ENCODE data around the gene OR11A1. TPM values are rescaled to one million over a fixed set of nuclear protein-coding genes. Genes with fewer than 3 reads are reported as not detected.

The OR11A1 gene, protein sequence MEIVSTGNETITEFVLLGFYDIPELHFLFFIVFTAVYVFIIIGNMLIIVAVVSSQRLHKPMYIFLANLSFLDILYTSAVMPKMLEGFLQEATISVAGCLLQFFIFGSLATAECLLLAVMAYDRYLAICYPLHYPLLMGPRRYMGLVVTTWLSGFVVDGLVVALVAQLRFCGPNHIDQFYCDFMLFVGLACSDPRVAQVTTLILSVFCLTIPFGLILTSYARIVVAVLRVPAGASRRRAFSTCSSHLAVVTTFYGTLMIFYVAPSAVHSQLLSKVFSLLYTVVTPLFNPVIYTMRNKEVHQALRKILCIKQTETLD
- polyA plus RNA-seq (2012; rRNA removed): not detected in 2 replicates
- polyA plus RNA-seq (2012; cell fraction: cytosol; rRNA removed): not detected in 2 replicates
- polyA plus RNA-seq (2012; cell fraction: nucleus; rRNA removed): not detected in 2 replicates

DNA sequence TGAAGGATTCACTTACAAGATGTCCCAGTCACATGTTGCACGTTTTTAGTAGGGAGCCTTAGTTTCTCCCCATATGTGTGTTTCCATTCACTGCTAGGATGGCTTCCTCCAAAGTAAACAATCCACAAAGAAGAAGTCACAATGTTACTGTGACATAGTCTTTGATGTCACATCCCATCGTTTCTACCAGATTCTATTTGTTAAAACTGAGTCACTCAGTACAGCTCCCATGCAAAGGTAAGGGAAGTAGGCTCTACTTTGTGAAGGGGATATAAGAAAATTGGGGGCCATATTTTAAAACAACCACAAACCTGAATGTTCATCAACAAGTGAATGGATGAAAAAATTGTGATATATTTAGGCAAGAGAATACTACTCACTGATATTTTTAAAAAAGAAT is at the start of gene OR11A1, which contains the start of gene OR2H1:
TSS of gene OR11A1 (minus strand) at position 101 of the 400 bp plus-strand sequence. CDS start 29,430 bp downstream, outside the sequence.
TSS of gene OR2H1 (plus strand) at position 185 of the 400 bp plus-strand sequence. CDS start 4,615 bp downstream, outside the sequence.
- no peaks in the 10 kb centered on the region for H3K36me3 ChIP-seq (replicated peaks in 1 of 2; ENCODE audit: control insufficient read depth in 1 of 2, insufficient read depth in 2 of 2, low read length in 1 of 2)
- H3K9ac ChIP-seq: no peak within 1 kb of the TSS
- CTCF ChIA-PET: no interaction called here
- H3K4me1 ChIP-seq (ENCODE audit: control insufficient read depth in 1 of 2, insufficient read depth in 2 of 2, low read depth in 1 of 2, low read length in 1 of 2): no peaks in the 10 kb centered on the region
- H3F3A ChIP-seq (replicated peaks; ENCODE audit: insufficient read depth): no peaks in the 10 kb centered on the region
- H3K79me2 ChIP-seq (ENCODE audit: insufficient read depth): no peaks in the 10 kb centered on the region
- no peak within 1 kb of the TSS for H3K4me3 ChIP-seq (ENCODE audit: low read depth in 2 of 2, low read length in 1 of 2)
- H3K9me2 ChIP-seq: no peaks in the 10 kb centered on the region
- H3K4me2 ChIP-seq: no peak within 1 kb of the TSS
- no peak within 1 kb of the TSS for H3K27ac ChIP-seq (ENCODE audit: low read depth in 2 of 2, low read length in 1 of 2)
- peaks cover 28% of the 10 kb centered on the region; the same call in 1 of the 2 replicates for H3K27me3 ChIP-seq (ENCODE audit: insufficient read depth)
- H3K9me3 ChIP-seq: no peaks in the 10 kb centered on the region
- 2% methylated on average over 2 of the region's 2 CpGs for WGBS (ENCODE audit: low lambda C conversion rate)
- POLR2A ChIA-PET: no interaction called here
- DNase-seq: no peak
- no peak for TF ChIP-seq TAF1 (IDR thresholded peaks at IDR 0.05; ENCODE audit: borderline replicate concordance, low read depth, low read length)
- no peak for TF ChIP-seq YY1 (IDR thresholded peaks at IDR 0.05; ENCODE audit: low read depth)
- TF ChIP-seq SIN3A (IDR thresholded peaks at IDR 0.05; ENCODE audit: borderline replicate concordance, low read depth, low read length): no peak
- TF ChIP-seq ZBTB33 (IDR thresholded peaks at IDR 0.05; ENCODE audit: borderline replicate concordance, low read depth): no peak
- no peak for TF ChIP-seq CHD2 (IDR thresholded peaks at IDR 0.05; ENCODE audit: low read length, partially characterized antibody)
- no peak for TF ChIP-seq NRF1 (IDR thresholded peaks at IDR 0.05; ENCODE audit: low read depth, low read length)
- TF ChIP-seq GATA2 (CRISPR knock-in tag; IDR thresholded peaks at IDR 0.05): no peak
- no peak for TF ChIP-seq RAD21 (IDR thresholded peaks at IDR 0.05; ENCODE audit: low read length)
- no peaks in the 10 kb centered on the region for H4K20me1 ChIP-seq (ENCODE audit: insufficient read depth)
- no peak within 1 kb of the TSS for H2AFZ ChIP-seq (ENCODE audit: low read depth)

GRCh38 chr6:29506446-29507067 is 49.7 kb upstream of the OR11A1 start:
- no peaks in the 10 kb centered on the region for H3K79me2 ChIP-seq (ENCODE audit: insufficient read depth)
- DNase-seq: no peak
- no peaks in the 10 kb centered on the region for H3K9me2 ChIP-seq
- 0 out of 4 replicates have a peak, but pooled peaks cover 0 to 7% of the 10 kb centered on the region in 2 experiments for H3K4me1 ChIP-seq (ENCODE audit: control insufficient read depth in 1 of 2, insufficient read depth in 2 of 2, low read depth in 1 of 2, low read length in 1 of 2)
- H3K4me3 ChIP-seq (ENCODE audit: low read depth in 2 of 2, low read length in 1 of 2): no peak overlapping the region
- TF ChIP-seq MEF2A (IDR thresholded peaks at IDR 0.05; ENCODE audit: borderline replicate concordance, low read depth) (no peak), FOXM1 (IDR thresholded peaks at IDR 0.05; ENCODE audit: low read depth) (no peak), MXI1 (IDR thresholded peaks at IDR 0.05; ENCODE audit: low read depth, low read length) (no peak), NRF1 (IDR thresholded peaks at IDR 0.05; ENCODE audit: low read depth, low read length) (no peak), FOSL2 (IDR thresholded peaks at IDR 0.05; ENCODE audit: borderline replicate concordance, low read depth) (no peak), TEAD4 (IDR thresholded peaks at IDR 0.05; ENCODE audit: borderline replicate concordance, insufficient read depth) (no peak)
- TF ChIP-seq, protein P1, sequence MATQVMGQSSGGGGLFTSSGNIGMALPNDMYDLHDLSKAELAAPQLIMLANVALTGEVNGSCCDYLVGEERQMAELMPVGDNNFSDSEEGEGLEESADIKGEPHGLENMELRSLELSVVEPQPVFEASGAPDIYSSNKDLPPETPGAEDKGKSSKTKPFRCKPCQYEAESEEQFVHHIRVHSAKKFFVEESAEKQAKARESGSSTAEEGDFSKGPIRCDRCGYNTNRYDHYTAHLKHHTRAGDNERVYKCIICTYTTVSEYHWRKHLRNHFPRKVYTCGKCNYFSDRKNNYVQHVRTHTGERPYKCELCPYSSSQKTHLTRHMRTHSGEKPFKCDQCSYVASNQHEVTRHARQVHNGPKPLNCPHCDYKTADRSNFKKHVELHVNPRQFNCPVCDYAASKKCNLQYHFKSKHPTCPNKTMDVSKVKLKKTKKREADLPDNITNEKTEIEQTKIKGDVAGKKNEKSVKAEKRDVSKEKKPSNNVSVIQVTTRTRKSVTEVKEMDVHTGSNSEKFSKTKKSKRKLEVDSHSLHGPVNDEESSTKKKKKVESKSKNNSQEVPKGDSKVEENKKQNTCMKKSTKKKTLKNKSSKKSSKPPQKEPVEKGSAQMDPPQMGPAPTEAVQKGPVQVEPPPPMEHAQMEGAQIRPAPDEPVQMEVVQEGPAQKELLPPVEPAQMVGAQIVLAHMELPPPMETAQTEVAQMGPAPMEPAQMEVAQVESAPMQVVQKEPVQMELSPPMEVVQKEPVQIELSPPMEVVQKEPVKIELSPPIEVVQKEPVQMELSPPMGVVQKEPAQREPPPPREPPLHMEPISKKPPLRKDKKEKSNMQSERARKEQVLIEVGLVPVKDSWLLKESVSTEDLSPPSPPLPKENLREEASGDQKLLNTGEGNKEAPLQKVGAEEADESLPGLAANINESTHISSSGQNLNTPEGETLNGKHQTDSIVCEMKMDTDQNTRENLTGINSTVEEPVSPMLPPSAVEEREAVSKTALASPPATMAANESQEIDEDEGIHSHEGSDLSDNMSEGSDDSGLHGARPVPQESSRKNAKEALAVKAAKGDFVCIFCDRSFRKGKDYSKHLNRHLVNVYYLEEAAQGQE (IDR thresholded peaks at IDR 0.05; ENCODE audit: low read depth, low read length): no peak
- no peaks in the 10 kb centered on the region for H4K20me1 ChIP-seq (ENCODE audit: insufficient read depth)
- no peak overlapping the region for H3K27ac ChIP-seq (ENCODE audit: low read depth in 2 of 2, low read length in 1 of 2)
- peaks cover 53% of the 10 kb centered on the region for H3K27me3 ChIP-seq (ENCODE audit: insufficient read depth)
- ChIA-PET POLR2A (no interaction called here), CTCF (interaction anchor here (1.0 kb wide), 1 partner anchor 10 kb away, joined by 3 read pairs; no protein-coding TSS in a partner anchor)
- no peak overlapping the region for H3K9ac ChIP-seq
- no peak overlapping the region for H3K4me2 ChIP-seq
- H3F3A ChIP-seq (replicated peaks; ENCODE audit: insufficient read depth): no peaks in the 10 kb centered on the region
- 0% methylated on average over 6 of the region's 11 CpGs for WGBS (ENCODE audit: low lambda C conversion rate)
- H3K9me3 ChIP-seq: no peaks in the 10 kb centered on the region
- no peak overlapping the region for H2AFZ ChIP-seq (ENCODE audit: low read depth)
- H3K36me3 ChIP-seq (replicated peaks in 1 of 2; ENCODE audit: control insufficient read depth in 1 of 2, insufficient read depth in 2 of 2, low read length in 1 of 2): no peaks in the 10 kb centered on the region

Measured in SK-N-SH (cell line).